Measurements from ENCODE around the gene USP43.

Gene USP43

DNA sequence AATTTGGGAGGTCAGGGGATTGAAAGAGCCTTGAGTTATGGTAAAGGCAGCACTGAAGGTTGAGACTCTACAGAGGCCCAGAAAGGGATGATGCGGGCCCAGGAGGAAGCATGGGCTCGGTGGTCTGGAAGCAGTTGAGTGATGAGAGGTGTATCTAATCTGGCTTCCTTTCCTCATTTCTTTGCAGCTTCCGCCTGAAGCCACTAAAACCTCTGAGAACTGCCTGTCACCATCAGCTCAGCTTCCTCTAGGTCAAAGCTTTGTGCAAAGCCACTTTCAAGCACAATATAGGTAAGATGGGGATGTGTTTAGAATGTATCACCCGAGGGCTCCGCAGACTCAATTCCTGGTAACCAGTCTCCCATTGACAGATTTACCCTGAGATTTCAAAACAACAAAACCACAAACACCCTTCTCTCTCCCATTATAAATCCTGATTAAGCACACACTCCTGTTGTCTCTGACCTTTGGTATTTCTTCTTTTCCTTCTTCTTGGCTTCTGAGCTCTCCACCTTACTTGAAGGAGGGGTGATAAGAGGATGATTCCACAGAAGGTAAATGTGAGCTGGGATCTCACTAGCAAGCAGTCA lies 21.2 kb downstream of the USP43 start:
- DNase-seq = no peak

DNA sequence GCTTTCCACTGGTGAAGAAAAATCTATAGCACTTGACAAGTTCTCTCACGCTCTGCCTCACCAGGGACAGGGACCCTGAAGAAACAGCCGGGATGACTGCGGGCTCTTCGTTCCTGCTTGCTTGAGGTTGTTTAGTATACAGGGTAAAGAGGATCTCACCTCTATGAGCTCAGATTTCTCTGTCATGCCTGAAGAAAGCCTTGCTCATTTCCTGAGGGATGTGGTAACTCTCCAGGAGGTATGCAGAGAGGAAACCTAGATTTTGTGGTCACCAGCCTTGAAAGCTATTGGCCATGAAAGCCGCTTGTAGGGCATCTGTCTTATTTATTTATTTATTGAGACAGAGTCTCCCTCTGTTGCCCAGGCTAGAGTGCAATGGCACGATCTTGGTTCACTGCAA lies 23.2 kb downstream of the USP43 start:
- DNase-seq = no peak

DNA sequence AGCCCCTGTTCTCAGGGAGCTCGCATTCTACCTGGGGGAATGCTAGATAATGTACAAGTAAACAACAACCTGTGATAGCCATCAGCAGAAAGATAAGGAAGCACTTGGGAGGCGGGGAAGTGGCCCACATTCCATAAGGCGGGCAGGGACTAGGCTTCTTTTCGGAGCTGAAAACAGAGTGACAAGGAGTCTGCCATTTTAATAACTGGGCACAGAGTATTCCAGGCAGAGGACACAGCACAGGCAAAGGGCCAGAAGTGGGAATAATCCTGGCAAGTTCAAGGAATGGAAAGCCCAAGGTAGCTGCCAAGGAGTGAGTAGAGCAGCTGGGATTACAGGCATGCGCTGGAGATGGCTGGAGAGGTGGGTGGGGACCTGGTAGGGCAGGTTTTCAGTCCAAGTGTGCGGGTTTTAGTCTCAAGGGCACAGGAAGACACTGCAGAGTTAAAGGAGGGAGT lies 24.3 kb downstream of the USP43 start:
- no peak for DNase-seq

DNA sequence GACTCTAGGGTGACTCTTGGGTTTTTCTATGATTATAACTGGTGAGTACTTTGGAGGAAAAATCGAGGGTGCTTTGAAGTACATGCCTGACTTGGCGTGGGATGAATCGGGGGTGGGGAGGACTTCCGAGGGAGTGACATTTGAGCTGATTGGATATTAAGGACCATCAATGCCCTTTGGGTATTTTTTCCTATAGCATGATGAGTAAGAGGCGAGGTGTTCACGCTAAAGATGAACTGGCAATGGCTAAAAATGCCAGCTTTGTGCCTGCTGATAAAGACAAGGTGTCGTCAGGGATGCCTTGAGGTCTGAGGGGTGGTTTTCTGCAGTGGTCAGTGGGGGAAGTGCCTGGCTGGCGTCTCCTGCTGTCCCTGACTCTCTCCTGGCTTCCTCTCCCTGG lies 25.3 kb downstream of the USP43 start:
- no peak for DNase-seq

DNA sequence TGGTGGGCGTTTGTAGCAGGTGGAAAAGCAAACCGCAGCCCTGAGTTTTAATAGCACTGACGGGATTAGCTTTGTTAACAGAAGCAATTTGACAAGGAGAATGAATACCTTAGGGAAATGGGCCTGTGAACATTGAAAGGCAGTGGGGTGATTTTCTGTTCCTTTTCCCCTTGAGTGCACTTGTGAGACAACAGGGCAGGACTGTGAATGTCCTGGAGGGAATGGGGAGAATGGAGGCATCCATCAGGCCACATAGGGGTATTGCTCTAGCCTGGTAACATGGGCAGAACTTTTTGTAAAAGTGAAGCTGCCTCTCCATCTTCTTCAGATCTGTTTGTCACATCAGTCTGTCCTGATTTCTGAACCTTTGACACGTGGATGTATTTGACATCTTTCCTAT lies 26.2 kb downstream of the USP43 start:
- no peak for DNase-seq

DNA sequence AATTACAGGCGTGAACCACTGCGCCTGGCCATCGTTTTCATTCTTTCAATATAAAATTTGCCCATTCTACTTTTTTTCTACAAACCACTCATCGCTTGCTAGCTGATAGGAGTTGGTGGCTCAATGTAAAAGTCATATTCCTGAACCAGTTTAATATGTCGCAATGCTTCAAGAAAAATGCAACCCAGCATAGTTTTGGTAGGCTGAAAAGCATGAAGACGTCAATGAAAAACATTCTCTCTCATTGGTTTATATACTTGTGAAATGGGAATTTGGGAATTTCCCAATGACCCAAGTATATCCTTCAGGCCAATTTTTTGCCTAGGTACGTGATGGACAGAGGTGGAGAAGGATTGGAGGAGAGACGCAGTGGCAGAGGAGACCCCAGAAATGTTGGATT lies 26.9 kb downstream of the USP43 start:
- DNase-seq = no peak

DNA sequence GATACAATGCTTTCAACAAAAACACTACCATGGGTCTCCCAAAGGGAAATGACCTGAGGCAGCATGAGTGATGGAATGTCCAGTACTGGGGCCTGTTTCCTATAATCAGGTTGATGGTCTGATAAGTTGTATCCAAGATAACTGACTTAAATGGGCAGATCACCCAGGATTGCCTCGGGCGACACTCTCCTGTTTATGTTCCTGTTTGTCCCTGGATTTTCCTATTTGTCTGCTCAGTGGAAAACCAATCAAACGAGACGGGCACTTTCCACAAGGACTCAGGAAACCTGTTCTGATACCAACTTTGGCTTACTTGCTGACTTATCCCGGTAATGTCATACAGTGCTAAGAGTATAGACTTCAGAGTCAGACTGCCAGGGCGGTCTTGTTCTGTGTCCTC lies 27.4 kb downstream of the USP43 start:
- DNase-seq = no peak

DNA sequence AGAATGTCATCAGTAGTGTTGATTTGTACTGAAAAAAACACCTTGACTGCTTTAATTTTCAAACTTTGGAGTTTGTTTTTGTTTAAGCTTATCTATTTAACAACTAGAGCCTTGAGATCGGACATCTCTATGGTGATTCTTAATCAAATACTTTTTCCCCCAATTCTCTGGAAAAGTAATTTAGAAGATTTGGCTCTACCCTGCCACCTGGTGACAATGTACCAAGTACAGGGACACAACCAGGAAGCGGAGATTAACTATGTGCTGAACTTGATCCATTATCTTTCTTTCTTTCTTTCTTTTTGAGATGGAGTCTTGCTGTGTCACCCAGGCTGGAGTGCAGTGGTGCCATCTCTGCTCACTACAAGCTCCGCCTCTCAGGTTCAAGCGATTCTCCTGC lies 30.8 kb downstream of the USP43 start:
- no peak for DNase-seq

DNA sequence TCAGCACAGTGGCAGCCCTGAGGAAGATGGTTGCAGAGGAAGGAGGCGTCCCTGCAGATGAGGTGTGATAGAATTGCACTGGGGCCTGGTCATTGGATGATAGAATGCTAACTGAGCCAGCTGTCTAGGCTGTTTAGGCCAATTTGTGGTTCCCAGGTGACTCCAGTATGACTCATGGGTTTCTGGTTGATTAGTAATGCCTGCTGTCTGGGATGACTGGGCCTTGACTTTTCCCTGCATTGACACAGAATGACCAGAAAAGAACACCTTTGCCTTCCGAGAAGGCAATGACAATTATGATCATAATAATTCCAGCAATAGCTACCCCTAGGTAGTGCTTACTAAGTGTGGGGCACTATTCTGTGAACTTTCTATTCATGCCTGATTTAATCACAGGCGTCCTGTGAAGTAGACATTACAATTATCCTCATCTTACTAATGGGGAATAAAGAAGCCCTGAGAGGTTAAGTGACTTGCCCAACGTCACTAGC lies 31.5 kb downstream of the USP43 start:
- no peak for DNase-seq

DNA sequence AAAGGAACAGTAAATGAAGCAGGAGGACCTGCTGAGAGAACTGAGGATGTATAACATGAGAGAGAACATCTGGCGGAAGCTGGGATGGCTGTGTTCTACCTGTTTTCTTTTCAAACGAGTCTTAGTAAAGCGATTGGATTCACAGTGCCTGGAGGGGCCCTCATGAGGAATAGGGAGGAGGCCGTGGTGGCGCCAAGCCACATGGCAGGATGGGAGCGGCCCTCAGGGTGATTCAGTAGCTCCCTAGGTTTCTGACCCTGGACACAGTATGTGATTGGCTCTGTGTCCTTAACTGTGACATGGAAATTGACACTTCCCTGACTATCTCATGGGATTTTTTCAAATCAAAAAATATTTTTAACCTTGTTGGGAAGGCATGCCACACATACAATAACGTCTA lies 32.1 kb downstream of the USP43 start:
- DNase-seq = no peak

DNA sequence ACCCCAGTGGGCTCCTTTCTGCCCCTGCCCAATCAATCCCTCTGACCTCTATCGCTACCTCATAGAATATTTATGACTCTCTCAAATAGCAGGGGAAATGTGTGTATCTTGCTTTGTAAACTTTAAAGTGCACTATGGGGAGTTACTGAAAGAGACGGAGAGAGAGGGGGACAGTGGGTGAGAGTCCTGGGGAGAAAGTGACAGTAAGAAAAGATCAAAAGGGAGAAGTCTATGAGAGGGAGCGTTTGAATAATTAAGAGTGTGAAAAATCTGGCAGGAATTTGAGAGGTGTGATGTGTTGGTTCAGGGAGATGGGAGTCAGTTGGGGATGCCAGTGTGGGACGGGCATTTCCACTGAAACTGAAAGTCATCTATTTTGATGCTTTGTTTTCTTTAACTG lies 32.6 kb downstream of the USP43 start:
- no peak for DNase-seq

DNA sequence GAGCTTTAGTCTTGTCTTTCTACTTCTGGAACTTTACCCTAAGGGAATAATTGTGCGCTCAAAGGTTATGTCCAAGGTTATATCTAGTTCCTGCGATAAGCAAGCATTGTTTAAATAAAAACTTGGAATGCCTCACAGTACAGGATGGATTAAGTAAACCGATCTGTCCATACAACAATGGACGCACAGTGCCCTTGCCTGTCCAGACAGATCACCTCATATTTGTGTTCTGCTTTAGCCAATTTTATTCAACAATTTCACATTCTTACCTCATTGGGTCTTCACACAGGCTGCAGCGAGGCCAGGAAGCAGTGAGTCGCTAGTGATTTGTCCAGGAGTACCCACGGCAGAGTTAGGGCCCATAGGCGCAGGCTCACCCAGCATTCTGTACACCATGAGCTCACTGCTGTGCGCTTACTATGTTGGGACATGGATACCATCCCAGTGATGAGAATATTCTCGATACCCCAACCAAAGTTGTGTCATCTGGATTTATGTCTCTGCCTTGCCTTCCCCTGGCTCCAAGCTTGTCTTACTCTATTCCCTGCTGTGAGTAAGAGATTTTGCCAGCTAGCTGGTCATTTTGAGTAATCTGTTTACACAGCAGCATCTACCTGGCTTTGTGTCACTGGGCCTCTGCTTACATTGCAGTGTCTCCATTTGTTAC lies 39.8 kb downstream of the USP43 start:
- no peak for DNase-seq

DNA sequence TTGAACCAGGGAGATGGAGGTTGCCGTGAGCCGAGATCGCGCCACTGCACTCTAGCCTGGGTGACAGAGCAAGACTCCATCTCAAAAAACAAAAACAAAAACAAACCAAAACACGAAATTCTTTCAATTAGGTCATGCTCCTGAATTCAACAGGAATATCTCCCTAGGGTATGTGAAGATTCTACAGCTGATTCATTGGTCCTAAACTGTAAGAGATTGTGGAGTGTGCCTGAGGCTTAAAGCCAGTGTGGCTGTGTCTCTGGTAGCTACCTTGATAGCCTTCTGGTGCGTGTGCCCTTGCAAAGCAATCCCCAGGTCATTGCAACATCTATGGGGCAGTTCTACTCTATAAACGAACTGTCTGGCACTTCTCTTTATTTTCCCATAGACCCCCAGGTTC lies 48.4 kb downstream of the USP43 start:
- DNase-seq = no peak

DNA sequence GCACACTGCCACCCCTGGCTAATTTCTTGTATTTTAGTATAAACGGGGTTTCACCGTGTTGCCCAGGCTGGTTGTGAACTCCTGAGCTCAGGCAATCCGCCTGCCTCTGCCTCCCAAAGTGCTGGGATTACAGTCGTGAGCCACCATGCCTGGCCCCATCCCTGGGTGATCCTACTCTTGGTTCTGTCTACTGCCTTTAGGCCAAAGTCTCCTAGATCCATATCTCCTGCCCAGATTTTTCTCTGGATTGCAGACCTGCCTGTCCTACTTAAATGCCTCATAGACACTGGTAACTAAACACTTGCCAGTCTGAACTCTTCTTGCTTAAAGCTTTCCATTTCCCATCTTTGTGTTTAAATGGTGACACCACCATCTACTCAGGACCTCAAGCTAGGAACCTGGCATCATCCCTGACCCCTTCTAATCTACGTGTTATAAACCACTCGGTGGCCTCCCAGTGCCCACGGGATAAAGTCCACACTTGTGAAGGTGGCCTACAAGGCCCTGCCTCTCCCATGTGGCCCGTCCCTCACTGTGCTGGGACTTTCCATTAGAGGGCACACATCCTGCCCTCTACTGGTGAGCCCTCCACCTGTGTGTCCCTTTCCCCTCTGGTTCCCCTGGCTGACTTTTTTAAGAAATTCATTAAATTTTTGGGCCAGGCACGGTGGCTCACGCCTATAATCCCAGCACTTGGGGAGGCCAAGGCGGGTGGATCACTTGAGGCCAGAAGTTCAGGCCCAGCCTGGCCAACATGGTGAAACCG lies 51.1 kb downstream of the USP43 start:
- DNase-seq = no peak

DNA sequence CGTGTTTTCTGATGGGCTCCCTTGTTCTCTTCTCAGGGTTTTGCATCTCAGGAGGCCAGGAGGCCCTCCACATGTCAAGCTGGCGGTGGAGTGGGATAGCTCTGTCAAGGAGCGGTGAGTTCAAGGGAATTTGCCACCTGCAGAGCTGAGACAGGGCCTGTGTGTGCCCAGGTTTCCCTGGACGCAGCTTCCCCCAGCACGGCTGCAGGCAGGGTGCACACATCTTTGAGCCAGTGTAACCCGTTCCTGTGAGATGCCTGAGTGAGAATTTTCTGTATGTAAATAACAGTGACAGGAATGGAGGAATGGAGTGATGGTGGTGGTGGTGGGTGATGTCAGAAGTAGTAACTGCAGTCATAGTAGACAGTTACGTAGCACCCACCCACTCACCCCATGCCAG lies 54.8 kb downstream of the USP43 start:
- no peak for DNase-seq

DNA sequence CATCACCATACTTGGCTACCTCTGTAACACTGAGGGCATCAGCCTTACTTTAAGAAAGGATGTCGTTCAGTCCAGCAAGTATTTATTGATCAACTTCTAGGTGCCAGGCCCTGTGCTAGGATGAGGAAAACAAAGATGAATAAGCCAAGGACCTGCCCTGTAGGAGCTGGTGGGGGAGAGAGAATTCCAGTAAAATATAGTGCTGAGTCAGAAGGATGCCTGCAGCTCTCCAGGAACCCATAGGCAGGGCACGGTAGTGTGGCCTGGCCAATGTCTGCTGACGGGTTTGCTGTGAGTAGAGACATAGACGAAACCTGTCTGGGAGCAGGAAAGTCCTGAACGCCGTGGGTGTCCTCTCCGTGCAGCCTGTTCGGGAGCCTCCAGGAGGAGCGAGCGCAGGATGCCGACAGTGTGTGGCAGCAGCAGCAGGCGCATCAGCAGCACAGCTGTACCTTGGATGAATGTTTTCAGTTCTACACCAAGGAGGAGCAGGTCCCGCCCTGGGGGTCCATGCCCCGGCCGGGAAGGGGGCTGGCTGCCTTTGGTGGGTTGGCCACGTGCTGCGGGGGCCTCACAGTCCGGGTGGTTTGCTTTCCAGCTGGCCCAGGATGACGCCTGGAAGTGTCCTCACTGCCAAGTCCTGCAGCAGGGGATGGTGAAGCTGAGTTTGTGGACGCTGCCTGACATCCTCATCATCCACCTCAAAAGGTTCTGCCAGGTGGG lies 55.6 kb downstream of the USP43 start:
- no peak for DNase-seq

DNA sequence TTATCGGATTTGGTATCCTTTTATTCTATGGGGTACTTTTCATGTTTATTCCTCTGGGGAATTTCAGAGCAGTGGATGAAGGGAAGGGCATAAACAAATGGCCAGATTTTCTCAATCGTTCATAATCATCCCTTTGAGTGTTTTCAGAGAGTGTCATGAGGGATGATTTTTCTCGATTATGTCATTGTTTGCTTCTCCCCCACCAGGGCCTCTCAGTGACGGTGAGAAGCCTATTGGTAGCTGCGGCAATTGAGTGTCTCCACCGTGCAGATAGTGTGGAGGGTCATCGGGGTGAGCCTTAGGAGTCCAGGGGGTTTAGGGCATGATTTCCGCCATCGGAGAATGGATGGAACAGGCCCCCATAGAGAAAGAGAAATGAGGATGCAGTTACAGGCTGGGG lies 57.2 kb downstream of the USP43 start:
- DNase-seq = no peak

DNA sequence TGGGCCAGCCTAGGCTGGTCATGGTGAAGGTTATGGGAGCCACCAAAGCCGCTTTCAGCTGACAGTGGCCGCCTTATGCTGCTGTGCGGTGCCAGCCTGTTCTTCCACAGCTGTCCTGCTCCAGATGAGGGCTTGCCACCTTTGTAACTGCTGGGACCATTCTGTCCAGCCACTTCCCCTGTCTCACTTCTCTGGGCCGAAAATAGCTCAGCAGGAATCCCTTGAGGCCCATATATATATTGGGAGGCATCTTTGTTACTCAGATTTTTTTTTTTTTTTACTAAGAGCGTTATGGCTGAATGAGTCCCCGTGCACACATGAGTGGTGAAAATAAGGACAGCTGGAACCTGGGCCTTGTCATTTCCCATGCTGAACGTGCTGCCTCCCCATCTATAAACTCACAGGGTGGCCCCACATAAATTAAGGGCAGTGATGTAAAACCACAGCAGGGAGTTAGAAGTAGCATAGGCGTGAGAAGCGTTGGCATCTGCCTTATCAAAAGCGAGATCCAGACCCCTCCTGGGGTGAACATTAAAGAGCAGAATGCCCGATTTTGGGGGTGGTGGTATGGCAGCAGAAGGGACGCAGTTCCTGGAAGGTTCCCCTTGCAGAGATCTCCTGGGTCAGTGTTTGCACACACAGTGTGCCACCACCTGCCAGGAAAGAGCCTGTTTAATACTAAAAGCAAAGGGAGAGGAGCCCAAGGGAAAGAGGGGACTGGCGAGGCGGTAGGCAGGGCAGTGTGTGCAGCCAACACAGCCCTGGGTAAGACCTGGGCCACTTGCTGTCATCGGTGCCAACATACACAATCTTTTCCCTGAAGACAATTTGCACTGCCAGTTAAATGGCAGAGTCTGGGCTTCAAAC lies 57.8 kb downstream of the USP43 start:
- no peak for DNase-seq

DNA sequence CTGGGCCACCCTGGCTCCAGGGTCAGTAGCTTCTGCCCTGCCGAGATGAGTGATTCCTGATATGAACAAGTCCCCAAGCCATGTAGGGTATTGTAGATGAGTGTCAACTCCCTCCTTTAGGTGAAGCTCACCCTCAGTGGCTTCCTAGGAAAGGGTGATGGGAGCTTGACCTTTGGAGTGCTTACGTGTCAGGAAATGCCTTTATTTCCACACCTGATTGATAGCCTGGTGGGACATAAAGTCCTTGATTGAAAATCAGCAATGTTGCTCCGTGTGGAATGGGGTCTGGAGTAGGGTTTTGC lies 58.4 kb downstream of the USP43 start:
- no peak for DNase-seq

DNA sequence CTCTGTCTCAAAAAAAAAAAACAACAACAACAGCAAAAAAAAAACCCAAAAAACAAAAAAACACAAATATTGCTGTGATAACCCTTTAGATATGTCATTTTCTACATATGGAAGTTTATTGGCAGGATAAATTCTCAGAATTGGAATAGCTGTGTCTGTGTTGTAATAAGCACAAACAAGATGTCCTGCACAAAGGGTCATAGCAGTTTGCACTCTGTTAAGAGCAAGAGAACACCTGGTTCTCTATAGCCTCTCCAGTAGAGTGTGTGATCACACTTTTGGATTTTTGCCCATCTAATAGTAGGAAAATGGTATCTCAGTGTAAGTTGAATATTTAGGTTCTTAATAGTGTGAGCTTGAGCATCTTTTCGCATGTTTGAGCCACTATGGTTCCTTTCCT lies 60.4 kb downstream of the USP43 start:
- DNase-seq = no peak

DNA sequence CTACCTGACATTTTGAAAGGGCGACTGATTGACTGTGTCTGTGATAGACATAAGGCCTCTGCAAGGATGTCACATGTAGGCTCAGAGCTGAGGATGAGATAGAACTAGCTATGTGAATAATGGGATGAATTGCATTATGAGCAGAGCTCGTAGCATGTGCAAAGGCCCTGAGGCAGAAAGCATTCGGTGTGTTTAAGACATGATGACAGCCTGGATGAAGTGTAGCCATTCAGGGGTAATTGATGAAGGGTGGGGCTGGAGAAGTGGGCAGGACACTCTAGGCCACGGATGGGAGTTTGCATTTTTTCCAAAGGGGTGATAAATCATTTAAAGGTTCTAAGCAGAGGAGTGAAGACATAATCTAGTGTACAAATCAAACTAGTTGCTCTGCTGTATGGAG lies 62.6 kb downstream of the USP43 start:
- no peak for DNase-seq

DNA sequence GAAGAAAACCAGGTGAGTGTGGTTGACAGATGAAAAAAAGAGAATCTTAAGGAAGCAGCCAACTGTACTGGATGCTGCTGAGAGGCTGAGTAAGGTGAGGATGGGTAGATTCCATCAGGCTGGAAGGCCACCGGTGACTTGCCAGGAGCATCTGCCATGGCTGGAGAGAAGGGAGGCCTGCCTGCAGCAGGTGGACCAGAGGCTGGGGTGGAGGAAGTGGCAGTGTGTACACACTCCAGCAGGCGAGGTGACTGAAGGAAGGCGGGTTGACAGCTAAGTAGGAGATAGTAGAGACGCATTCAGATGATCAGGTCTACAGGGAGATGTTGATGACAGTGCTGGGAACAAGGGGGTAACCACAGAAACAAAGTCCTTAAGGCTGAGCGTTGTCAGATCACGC lies 69.5 kb downstream of the USP43 start:
- DNase-seq = no peak

DNA sequence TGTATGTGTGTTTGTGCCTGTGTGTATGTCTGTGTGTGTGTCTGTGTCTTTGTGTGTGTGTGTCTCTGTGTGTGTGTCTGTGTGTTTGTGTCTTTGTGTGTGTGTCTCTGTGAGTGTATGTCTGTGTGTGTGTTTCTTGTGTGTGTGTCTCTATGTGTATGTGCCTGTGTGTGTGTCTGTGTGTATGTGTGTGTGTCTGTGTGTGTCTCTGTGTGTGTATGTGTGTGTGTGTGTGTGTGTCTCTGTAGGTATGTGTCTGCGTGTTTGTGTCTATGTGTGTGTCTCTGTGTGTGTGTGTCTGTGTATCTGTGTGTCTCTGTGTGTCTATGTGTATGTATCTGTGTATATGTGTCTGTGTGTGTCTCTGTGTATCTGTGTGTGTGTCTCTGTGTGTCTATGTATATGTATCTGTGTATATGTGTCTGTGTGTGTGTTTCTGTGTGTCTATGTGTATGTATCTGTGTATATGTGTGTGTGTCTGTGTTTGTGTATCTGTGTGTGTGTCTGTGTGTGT lies 70.2 kb downstream of the USP43 start:
- no peak for DNase-seq

Data from NCI-H526 (cell line).